NCI-H524 treated with DMSO at 0.1 percent for 48 hours (cell line): ENCODE measurements around the gene INHBB.
"Not testable (repeated sequence)": the region's sequence is repeated elsewhere in the genome, so short reads cannot be mapped to it uniquely, and the experiment has no call there.

Experiments
- DNase-seq: peaks from one replicate; lab custom pipeline; 2025; lab: John Stamatoyannopoulos, UW

INHBB gene

GRCh38 chr2:120316528-120317179 lies 29.3 kb upstream of the INHBB start:
- DNase-seq = no peak

GRCh38 chr2:120317180-120317533 lies 28.8 kb upstream of the INHBB start:
- DNase-seq = no peak

GRCh38 chr2:120317916-120318315 lies 28.0 kb upstream of the INHBB start:
- no peak for DNase-seq

- no peak for DNase-seq
These were observed 27.3 kb upstream of the INHBB start for GRCh38 chr2:120318626-120319025.

- no peak for DNase-seq
These were observed 26.8 kb upstream of the INHBB start for GRCh38 chr2:120319123-120319522.

GRCh38 chr2:120319686-120320317 lies 26.1 kb upstream of the INHBB start:
- DNase-seq = no peak

GRCh38 chr2:120320318-120320851 lies 25.6 kb upstream of the INHBB start:
- DNase-seq = no peak

- not testable (repeated sequence) for DNase-seq
These were observed 24.9 kb upstream of the INHBB start for GRCh38 chr2:120320887-120321556.

- no peak for DNase-seq
These were observed 24.1 kb upstream of the INHBB start for GRCh38 chr2:120321721-120322284.

- DNase-seq = no peak
These were observed 23.6 kb upstream of the INHBB start for GRCh38 chr2:120322329-120322728.

GRCh38 chr2:120323214-120323613 lies 22.7 kb upstream of the INHBB start:
- DNase-seq = no peak

- DNase-seq = no peak
These were observed 22.0 kb upstream of the INHBB start for GRCh38 chr2:120323807-120324399.

GRCh38 chr2:120324933-120325332 lies 21.0 kb upstream of the INHBB start:
- DNase-seq = no peak

GRCh38 chr2:120326066-120326465 lies 19.9 kb upstream of the INHBB start:
- no peak for DNase-seq

GRCh38 chr2:120330946-120331822 lies 14.8 kb upstream of the INHBB start:
- DNase-seq = no peak

GRCh38 chr2:120331903-120332302 lies 14.0 kb upstream of the INHBB start:
- DNase-seq = no peak

GRCh38 chr2:120332384-120332783 lies 13.6 kb upstream of the INHBB start:
- DNase-seq = no peak

GRCh38 chr2:120334068-120334467 lies 11.9 kb upstream of the INHBB start:
- DNase-seq = no peak

GRCh38 chr2:120336749-120337148 lies 9.2 kb upstream of the INHBB start:
- DNase-seq = no peak

- DNase-seq = no peak
These were observed 7.9 kb upstream of the INHBB start for GRCh38 chr2:120338015-120338414.

GRCh38 chr2:120341977-120342376 lies 4.0 kb upstream of the INHBB start:
- no peak for DNase-seq
